ENCODE results near the gene PRXL2B. TPM values are rescaled to one million over a fixed set of nuclear protein-coding genes. Genes with fewer than 3 reads are reported as not detected.

Gene PRXL2B, protein sequence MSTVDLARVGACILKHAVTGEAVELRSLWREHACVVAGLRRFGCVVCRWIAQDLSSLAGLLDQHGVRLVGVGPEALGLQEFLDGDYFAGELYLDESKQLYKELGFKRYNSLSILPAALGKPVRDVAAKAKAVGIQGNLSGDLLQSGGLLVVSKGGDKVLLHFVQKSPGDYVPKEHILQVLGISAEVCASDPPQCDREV
- 15.5 and 23.0 TPM in 2 replicates for total RNA-seq (ENCODE audit: low replicate concordance)

DNA sequence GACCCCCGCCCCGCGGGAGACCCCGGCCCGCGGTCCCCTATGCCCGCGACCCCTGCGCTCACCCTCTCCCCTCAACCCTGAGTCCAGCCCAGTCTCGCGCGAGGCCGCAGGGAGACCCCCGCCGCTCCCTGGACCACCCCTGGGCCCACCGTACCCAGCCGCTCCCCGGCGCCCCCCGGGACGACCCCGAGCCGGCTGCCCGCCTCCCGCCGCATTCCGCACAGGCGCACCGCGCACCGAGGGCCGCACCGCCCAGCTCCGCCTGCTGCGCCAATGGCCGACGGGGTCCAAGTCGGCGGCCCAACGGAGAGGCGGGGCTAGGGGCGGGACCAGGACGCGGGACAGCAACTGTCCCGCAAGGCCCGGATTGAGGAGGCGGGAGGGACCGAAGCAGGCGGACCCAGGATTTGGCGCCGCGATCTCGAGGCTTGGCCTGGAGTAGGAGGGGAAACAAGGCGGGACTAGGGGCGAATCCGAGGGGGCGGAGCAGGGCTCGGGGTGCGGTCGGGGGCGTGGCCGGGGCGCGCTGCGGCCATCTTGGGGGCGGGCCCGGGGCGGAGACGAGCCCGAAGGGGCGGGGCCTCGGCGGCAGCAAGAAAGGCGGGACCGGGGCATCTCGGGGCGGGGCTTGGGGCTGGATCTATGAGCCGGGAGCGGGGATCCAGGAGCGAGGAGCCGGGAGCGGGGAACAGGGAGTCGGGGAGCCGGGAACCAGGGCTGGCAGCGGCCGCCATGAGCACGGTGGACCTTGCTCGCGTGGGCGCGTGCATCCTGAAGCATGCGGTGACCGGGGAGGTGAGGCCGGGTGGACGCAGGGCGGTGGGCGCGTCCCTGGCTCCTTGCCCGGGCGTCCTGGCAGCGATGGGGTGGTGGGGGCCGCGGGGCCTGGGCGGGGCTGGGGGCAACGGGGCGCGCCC lies at the start of gene PRXL2B:
Gene PRXL2B, plus strand, starts transcription at position 624 of the 917 bp plus-strand sequence. Its CDS starts 109 bp downstream, at position 733.
- H3K4me3 ChIP-seq (ENCODE audit: low read depth, low read length) = peak within 1 kb of the TSS; percentile 84
- TF ChIP-seq, protein P1, sequence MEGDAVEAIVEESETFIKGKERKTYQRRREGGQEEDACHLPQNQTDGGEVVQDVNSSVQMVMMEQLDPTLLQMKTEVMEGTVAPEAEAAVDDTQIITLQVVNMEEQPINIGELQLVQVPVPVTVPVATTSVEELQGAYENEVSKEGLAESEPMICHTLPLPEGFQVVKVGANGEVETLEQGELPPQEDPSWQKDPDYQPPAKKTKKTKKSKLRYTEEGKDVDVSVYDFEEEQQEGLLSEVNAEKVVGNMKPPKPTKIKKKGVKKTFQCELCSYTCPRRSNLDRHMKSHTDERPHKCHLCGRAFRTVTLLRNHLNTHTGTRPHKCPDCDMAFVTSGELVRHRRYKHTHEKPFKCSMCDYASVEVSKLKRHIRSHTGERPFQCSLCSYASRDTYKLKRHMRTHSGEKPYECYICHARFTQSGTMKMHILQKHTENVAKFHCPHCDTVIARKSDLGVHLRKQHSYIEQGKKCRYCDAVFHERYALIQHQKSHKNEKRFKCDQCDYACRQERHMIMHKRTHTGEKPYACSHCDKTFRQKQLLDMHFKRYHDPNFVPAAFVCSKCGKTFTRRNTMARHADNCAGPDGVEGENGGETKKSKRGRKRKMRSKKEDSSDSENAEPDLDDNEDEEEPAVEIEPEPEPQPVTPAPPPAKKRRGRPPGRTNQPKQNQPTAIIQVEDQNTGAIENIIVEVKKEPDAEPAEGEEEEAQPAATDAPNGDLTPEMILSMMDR (IDR thresholded peaks at IDR 0.05; ENCODE audit: insufficient read depth, low read length) = no peak

DNA sequence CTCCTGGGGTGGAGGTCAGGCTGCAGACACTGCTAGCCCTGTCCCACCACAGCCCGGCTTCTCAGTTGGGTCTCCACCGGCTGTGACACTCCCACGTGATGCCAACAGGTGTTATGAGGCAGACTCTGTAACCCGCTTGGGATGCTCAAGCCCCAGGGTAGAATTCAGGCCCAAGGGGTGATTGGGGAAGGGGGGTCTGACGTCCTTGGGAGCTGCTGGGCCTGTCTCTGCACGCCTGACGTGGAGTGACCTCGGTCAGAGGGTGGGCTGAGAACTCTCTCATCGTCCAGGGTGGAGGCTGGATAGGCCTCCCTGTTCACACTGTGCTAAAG lies 48.8 kb upstream of the PRXL2B start:
- no peak for DNase-seq (ENCODE audit: low read depth)
- TF ChIP-seq, protein P1 (IDR thresholded peaks at IDR 0.05; ENCODE audit: insufficient read depth, low read length) = no peak
- H3K4me3 ChIP-seq (ENCODE audit: low read depth, low read length) = no peak overlapping the region

More for the DNA sequence above, at the start of gene PRXL2B:
- peak; percentile 99 for DNase-seq (ENCODE audit: low read depth)

DNA sequence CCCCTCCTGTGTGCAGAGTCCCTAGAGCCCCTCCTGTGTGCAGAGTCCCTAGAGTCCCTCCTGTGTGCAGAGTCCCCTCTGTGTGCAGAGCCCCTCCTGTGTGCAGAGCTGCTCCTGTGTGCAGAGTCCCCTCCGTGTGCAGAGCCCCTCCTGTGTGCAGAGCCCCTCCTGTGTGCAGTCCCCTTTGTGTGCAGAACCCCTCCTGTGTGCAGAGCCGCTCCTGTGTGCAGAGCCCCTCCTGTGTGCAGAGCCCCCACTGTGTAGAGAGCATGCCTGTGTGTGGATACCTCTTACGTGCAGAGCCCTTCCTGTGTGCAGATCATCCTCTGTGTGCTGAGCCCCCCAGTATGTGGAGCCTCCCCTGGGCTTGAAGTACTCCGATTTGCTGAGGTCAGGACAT lies 48.2 kb upstream of the PRXL2B start:
- DNase-seq (ENCODE audit: low read depth) = no peak
- TF ChIP-seq, protein P1 (IDR thresholded peaks at IDR 0.05; ENCODE audit: insufficient read depth, low read length) = no peak
- no peak overlapping the region for H3K4me3 ChIP-seq (ENCODE audit: low read depth, low read length)

DNA sequence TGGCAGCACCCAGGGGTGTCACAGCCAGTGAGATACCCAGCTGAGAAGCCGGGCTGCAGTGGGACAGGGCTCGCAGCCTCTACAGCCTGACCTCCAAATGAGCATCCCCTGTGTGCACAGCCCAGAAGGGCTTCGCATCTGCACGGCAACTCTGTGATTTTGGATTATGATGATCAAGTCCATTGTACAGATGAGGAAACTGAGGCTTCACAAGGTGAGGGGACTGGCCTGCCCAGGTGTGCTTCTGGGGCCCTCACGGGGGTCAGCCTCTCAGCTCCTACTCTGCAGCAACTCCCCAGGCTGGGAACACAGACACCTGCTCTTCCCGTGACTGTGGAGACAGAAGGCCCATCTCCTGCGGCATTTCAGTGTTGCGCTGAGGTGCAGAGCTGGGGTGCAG lies 47.7 kb upstream of the PRXL2B start:
- TF ChIP-seq, protein P1 (IDR thresholded peaks at IDR 0.05; ENCODE audit: insufficient read depth, low read length) = no peak
- DNase-seq (ENCODE audit: low read depth) = no peak
- H3K4me3 ChIP-seq (ENCODE audit: low read depth, low read length) = no peak overlapping the region

DNA sequence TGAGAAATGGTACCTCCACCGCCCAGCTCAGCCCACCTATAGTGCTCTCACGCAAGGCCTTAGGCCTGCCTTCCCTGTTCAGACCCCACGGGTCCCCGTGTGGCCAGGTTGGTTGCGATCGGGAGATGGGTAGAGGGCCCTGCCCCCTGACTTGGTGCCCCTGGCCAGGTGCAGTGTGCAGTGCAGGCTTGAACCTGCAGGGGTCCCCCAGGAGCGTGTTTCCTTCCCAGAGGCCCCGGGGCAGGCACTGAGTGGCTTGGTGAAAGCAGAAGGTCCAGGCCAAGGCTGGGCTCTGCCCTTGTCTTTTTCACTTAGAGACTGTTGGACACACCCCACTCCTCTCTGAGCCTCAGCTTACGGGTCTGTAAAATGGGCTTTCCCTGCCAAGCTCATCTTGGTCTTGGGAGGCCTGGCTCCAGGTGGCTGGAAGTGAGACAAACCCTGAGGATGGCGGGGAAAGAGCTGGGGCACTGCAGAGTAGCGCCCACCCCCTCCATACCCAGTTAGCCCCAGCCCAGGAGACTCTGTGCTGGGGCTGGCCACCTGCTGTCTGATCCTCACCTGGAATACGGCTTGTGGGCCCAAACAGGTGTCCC lies 47.2 kb upstream of the PRXL2B start:
- DNase-seq (ENCODE audit: low read depth) = no peak
- H3K4me3 ChIP-seq (ENCODE audit: low read depth, low read length) = no peak overlapping the region
- TF ChIP-seq, protein P1 (IDR thresholded peaks at IDR 0.05; ENCODE audit: insufficient read depth, low read length) = no peak

DNA sequence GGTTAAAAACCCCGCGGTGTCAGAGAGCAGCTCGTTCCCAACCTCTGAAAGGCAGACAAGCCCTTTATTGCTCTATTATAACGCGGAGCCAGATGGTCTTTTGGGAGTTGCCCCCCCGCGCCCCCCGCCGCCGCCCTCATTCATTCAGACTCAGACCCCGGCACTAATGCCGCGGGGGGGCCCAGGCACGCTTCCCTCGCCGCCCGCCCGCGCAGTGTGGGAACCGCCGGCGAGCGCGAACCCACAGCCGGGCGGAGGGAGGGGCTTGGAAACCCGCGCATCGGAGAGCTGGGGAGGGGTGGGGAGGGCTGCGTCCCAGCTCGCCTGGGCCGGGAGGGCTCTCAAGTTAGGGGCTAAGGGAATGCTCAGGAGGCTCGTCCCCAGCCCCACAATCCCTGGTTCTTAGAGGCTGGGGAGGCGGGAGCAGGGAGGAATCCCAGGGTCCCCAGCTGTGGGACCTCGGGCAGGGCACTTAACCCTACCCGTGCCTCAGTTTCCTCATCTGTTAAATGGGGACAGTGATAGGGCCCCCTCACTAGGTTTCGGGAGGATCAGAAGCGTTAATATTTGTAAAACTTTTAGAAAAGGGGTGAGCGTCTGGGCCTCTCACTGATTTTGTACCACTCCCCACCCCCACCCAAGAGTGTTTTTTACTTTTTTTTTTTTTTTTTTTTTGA lies 45.6 kb upstream of the PRXL2B start:
- TF ChIP-seq, protein P1 (IDR thresholded peaks at IDR 0.05; ENCODE audit: insufficient read depth, low read length) = no peak
- no peak overlapping the region for H3K4me3 ChIP-seq (ENCODE audit: low read depth, low read length)
- no peak for DNase-seq (ENCODE audit: low read depth)
